ENCODE data around the gene PRKCA. TPM values are rescaled to one million over a fixed set of nuclear protein-coding genes. Genes with fewer than 3 reads are reported as not detected.

The PRKCA gene
- total and polyA plus RNA-seq, 2 donors (not counting 3 experiments of a cell fraction or from before 2014, with no cell fraction given), result 7.5 to 34.2 TPM

- dilution Hi-C loops (cut with MboI; ENCODE audit: extremely low pct_ligation_motif_present, low sequenced_read_pairs), result no loop called here
- TF ChIP-seq POLR2A (IDR thresholded peaks at IDR 0.05; ENCODE audit: low read depth, low read length) (no peak), POLR2AphosphoS5 (IDR thresholded peaks at IDR 0.05; ENCODE audit: insufficient read depth, low read depth, low read length) (no peak), JUN (IDR thresholded peaks at IDR 0.05; ENCODE audit: borderline replicate concordance, insufficient read depth, insufficient read length, low read depth) (no peak), MYC (IDR thresholded peaks at IDR 0.05; ENCODE audit: low read depth, low read length) (no peak), FOS (IDR thresholded peaks at IDR 0.05; ENCODE audit: borderline replicate concordance, insufficient read depth, low read length) (no peak), CTCF (IDR thresholded peaks at IDR 0.05; ENCODE audit: extremely low read depth in 1 of 2, insufficient read depth in 1 of 2, low read depth in 1 of 2, low read length in 2 of 2) (no peak), EZH2 (IDR thresholded peaks at IDR 0.05; ENCODE audit: borderline replicate concordance, low read depth, low read length, severe bottlenecking) (no peak), MAX (IDR thresholded peaks at IDR 0.05; ENCODE audit: insufficient read depth, insufficient read length) (no peak), GATA2 (IDR thresholded peaks at IDR 0.05; ENCODE audit: insufficient read depth, insufficient read length, low read depth, low read length) (no peak)
- H3K27ac ChIP-seq (ENCODE audit: insufficient read depth, low read depth, low read length), result peak overlapping the region; percentile 97
- peak overlapping the region; percentile 68 for H3K4me2 ChIP-seq (ENCODE audit: insufficient read depth, low read length)
- FAIRE-seq, result no peak
- no peak overlapping the region for H3K4me3 ChIP-seq (replicated peaks in 1 of 3; ENCODE audit: insufficient read depth in 1 of 3, low read depth in 1 of 3, low read length in 3 of 3)
- peaks cover 35% of the 10 kb centered on the region for H3K4me1 ChIP-seq (ENCODE audit: control insufficient read depth, extremely low read depth, insufficient read depth, low read length)
- POLR2A ChIA-PET, result interaction anchor here (0.5 to 1.2 kb wide), 2 partner anchors 15 to 150 kb away, joined by 3 to 6 read pairs; no protein-coding TSS in a partner anchor
- intact Hi-C loops (cut with micrococcal nuclease), result no loop called here
- H3K9ac ChIP-seq (replicated peaks; ENCODE audit: extremely low read depth, insufficient read depth, low read length), result peak overlapping the region; percentile 53
- no peaks in the 10 kb centered on the region for H3K36me3 ChIP-seq (ENCODE audit: control insufficient read depth in 2 of 2, extremely low read depth in 1 of 2, insufficient read depth in 2 of 2, low read length in 2 of 2)
- BruUV-seq (replicated peaks), result no TSS peak
- peaks cover 13% of the 10 kb centered on the region for H3K79me2 ChIP-seq (ENCODE audit: control insufficient read depth, insufficient read depth, low read length)
- H3K9me1 ChIP-seq (replicated peaks; ENCODE audit: control insufficient read depth, extremely low read depth, insufficient read depth, low read length), result no peaks in the 10 kb centered on the region
- H2AFZ ChIP-seq (ENCODE audit: low read depth, low read length), result no peak overlapping the region
- no peak for DNase-seq (ENCODE audit: low read depth, low spot score)
- CTCF ChIA-PET, result interaction anchor here (1.1 to 1.8 kb wide), 5 partner anchors 11 to 213 kb away, joined by 3 to 8 read pairs (median 4); no protein-coding TSS in a partner anchor
- no peaks in the 10 kb centered on the region for H3K27me3 ChIP-seq (ENCODE audit: control insufficient read depth in 2 of 2, insufficient read depth in 2 of 2, low read length in 2 of 2)
- H4K20me1 ChIP-seq (replicated peaks; ENCODE audit: control insufficient read depth, extremely low read depth, insufficient read depth, low read length), result no peaks in the 10 kb centered on the region
- no peaks in the 10 kb centered on the region for H3K9me3 ChIP-seq (replicated peaks; ENCODE audit: control insufficient read depth, insufficient read depth, low read length)
These were observed 158.1 kb downstream of the PRKCA start for GRCh38 chr17:66460558-66460957.

All from endothelial cell of umbilical vein (primary cell).